ENCODE results near the gene PDSS2.

DNA sequence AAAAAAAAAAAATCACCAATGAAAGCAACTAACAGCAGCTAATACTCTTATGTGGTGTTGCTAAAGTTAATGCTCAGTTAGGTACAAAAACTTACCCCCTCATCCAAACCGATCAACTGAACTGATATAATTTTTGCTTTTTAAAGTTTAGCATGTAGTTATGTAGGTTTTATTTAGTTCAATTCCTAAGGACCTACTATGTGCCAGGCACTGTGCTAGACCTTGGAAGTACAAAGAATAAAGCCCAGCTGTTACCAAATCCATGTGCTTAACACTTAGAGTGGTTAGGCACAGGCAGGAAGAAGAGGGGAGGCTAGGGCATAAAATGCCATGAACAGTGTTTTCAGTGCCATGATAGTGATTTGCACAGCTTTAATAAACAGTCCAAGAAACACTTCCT lies 85.1 kb downstream of the PDSS2 start:
- TF ChIP-seq, protein P1, sequence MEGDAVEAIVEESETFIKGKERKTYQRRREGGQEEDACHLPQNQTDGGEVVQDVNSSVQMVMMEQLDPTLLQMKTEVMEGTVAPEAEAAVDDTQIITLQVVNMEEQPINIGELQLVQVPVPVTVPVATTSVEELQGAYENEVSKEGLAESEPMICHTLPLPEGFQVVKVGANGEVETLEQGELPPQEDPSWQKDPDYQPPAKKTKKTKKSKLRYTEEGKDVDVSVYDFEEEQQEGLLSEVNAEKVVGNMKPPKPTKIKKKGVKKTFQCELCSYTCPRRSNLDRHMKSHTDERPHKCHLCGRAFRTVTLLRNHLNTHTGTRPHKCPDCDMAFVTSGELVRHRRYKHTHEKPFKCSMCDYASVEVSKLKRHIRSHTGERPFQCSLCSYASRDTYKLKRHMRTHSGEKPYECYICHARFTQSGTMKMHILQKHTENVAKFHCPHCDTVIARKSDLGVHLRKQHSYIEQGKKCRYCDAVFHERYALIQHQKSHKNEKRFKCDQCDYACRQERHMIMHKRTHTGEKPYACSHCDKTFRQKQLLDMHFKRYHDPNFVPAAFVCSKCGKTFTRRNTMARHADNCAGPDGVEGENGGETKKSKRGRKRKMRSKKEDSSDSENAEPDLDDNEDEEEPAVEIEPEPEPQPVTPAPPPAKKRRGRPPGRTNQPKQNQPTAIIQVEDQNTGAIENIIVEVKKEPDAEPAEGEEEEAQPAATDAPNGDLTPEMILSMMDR (IDR thresholded peaks at IDR 0.05; ENCODE audit: low read depth, low read length, missing input control), result no peak
- no peak for TF ChIP-seq GABPA (IDR thresholded peaks at IDR 0.05 in 1 of 2, conservative IDR thresholded peaks at IDR 0.05 in 1 of 2)
- no peak for TF ChIP-seq RAD21 (IDR thresholded peaks at IDR 0.05)
- TF ChIP-seq, protein P2, sequence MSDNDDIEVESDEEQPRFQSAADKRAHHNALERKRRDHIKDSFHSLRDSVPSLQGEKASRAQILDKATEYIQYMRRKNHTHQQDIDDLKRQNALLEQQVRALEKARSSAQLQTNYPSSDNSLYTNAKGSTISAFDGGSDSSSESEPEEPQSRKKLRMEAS (IDR thresholded peaks at IDR 0.05), result no peak
- TF ChIP-seq, protein P3, sequence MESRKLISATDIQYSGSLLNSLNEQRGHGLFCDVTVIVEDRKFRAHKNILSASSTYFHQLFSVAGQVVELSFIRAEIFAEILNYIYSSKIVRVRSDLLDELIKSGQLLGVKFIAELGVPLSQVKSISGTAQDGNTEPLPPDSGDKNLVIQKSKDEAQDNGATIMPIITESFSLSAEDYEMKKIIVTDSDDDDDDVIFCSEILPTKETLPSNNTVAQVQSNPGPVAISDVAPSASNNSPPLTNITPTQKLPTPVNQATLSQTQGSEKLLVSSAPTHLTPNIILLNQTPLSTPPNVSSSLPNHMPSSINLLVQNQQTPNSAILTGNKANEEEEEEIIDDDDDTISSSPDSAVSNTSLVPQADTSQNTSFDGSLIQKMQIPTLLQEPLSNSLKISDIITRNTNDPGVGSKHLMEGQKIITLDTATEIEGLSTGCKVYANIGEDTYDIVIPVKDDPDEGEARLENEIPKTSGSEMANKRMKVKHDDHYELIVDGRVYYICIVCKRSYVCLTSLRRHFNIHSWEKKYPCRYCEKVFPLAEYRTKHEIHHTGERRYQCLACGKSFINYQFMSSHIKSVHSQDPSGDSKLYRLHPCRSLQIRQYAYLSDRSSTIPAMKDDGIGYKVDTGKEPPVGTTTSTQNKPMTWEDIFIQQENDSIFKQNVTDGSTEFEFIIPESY (IDR thresholded peaks at IDR 0.05), result no peak
- TF ChIP-seq, protein P4, sequence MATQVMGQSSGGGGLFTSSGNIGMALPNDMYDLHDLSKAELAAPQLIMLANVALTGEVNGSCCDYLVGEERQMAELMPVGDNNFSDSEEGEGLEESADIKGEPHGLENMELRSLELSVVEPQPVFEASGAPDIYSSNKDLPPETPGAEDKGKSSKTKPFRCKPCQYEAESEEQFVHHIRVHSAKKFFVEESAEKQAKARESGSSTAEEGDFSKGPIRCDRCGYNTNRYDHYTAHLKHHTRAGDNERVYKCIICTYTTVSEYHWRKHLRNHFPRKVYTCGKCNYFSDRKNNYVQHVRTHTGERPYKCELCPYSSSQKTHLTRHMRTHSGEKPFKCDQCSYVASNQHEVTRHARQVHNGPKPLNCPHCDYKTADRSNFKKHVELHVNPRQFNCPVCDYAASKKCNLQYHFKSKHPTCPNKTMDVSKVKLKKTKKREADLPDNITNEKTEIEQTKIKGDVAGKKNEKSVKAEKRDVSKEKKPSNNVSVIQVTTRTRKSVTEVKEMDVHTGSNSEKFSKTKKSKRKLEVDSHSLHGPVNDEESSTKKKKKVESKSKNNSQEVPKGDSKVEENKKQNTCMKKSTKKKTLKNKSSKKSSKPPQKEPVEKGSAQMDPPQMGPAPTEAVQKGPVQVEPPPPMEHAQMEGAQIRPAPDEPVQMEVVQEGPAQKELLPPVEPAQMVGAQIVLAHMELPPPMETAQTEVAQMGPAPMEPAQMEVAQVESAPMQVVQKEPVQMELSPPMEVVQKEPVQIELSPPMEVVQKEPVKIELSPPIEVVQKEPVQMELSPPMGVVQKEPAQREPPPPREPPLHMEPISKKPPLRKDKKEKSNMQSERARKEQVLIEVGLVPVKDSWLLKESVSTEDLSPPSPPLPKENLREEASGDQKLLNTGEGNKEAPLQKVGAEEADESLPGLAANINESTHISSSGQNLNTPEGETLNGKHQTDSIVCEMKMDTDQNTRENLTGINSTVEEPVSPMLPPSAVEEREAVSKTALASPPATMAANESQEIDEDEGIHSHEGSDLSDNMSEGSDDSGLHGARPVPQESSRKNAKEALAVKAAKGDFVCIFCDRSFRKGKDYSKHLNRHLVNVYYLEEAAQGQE (IDR thresholded peaks at IDR 0.05), result no peak
- TF ChIP-seq, protein P5, sequence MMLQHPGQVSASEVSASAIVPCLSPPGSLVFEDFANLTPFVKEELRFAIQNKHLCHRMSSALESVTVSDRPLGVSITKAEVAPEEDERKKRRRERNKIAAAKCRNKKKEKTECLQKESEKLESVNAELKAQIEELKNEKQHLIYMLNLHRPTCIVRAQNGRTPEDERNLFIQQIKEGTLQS (IDR thresholded peaks at IDR 0.05), result no peak
- no peak for TF ChIP-seq YY1 (IDR thresholded peaks at IDR 0.05)
- TF ChIP-seq EGR1 (IDR thresholded peaks at IDR 0.05; ENCODE audit: low read depth in 2 of 2), result no peak
- TF ChIP-seq RXRA (IDR thresholded peaks at IDR 0.05), result no peak
- no peak for TF ChIP-seq SP1 (IDR thresholded peaks at IDR 0.05)
